HepG2 (cell line): ENCODE measurements around the gene ANKRD18B. TPM values are rescaled to one million over a fixed set of nuclear protein-coding genes. Genes with fewer than 3 reads are reported as not detected.

Experiments used
- ATAC-seq: fragments of 200-7000 bp; cut with Tn5 transposase; 3 replicates; pipeline ENCODE4 v1.9.1; 2020; ENCODE audit warnings: mild to moderate bottlenecking, moderate library complexity
- BruUV-seq: library from RNA; stranded (reverse); fragments of 400-500 nt; replicated peaks from 2 replicates; lab custom pipeline; 2021; lab: Mats Ljungman, UMichigan
- CTCF ChIA-PET: fragments of 300-600 bp; formaldehyde crosslinking; extraction: SDS; loops from one replicate; lab custom pipeline; 2021; ENCODE audit warnings: low total read pairs, inconsistent platforms, low intra/inter-chr PET ratio; lab: Yijun Ruan, JAX
- POLR2A ChIA-PET: fragments of 350-600 bp; sonication (Branson Sonifier 250); formaldehyde crosslinking; loops from one replicate; lab custom pipeline; 2020; ENCODE audit warnings: antibody characterized with exemption, inconsistent platforms; lab: Yijun Ruan, JAX
- DNase-seq: peaks from one replicate; pipeline ENCODE4 v3.0.0-alpha.2; 2015; ENCODE audit warnings: low spot score
- FAIRE-seq: peaks from 3 replicates; lab custom pipeline; 2011; peaks lifted over from hg19 to GRCh38; lab: Jason Lieb, UNC
- H2AFZ ChIP-seq: one replicate; pipeline ENCODE4 v1.6.1; 2011; ENCODE audit warnings: low read length, inconsistent platforms
- H3K27ac ChIP-seq: fragments of 300-600 bp; 3 replicates; pipeline ENCODE4 v1.8.0; 2011; ENCODE audit warnings: mixed run types, mild to moderate bottlenecking, mixed read lengths, low read length, inconsistent platforms; ENCODE audit not compliant: insufficient read depth; ENCODE audit errors: extremely low read length
- H3K27me3 ChIP-seq, 2 experiments: fragments of 200-600 bp in 1 of 2; 2 replicates in 1 of 2; 3 replicates in 1 of 2; pipeline versions ENCODE4 v1.6.0 to v1.8.0; 2011; ENCODE audit warnings: low read length in 2 of 2, mild to moderate bottlenecking in 2 of 2, moderate library complexity in 2 of 2, inconsistent platforms in 1 of 2; ENCODE audit not compliant: insufficient read depth in 2 of 2, control insufficient read depth in 1 of 2
- H3K36me3 ChIP-seq, 2 experiments: fragments of 200-600 bp in 1 of 2; replicated peaks in 1 of 2; 2 replicates in 1 of 2; 3 replicates in 1 of 2; pipeline versions ENCODE4 v1.5.1 to v1.8.0; 2011; ENCODE audit warnings: low read length in 2 of 2, inconsistent platforms in 1 of 2; ENCODE audit not compliant: insufficient read depth in 2 of 2, control insufficient read depth in 1 of 2
- H3K4me1 ChIP-seq: 2 replicates; pipeline ENCODE4 v1.5.1; 2012; ENCODE audit warnings: low read length, inconsistent platforms; ENCODE audit not compliant: insufficient read depth
- H3K4me2 ChIP-seq: 2 replicates; pipeline ENCODE4 v1.6.0; 2011; ENCODE audit warnings: low read depth, low read length, inconsistent platforms
- H3K4me3 ChIP-seq, 3 experiments: fragments of 200-600 bp in 1 of 3; sonication (generic), shearing (Covaris generic) in 1 of 3; replicated peaks in 1 of 3; 2 replicates each; pipeline ENCODE4 v1.5.1; 2011 to 2016; ENCODE audit warnings: low read length in 3 of 3, inconsistent platforms in 2 of 3, low read depth in 2 of 3, mild to moderate bottlenecking in 2 of 3, control low read depth in 1 of 3, mixed read lengths in 1 of 3; ENCODE audit not compliant: insufficient read depth in 1 of 3
- H3K79me2 ChIP-seq: one replicate; pipeline ENCODE4 v1.6.1; 2011; ENCODE audit warnings: low read length, inconsistent platforms; ENCODE audit not compliant: insufficient read depth
- H3K9ac ChIP-seq: 2 replicates; pipeline ENCODE4 v1.6.0; 2011; ENCODE audit warnings: mild to moderate bottlenecking, low read depth, low read length, inconsistent platforms; ENCODE audit not compliant: insufficient read depth
- H3K9me3 ChIP-seq: 2 replicates; pipeline ENCODE4 v1.5.1; 2012; ENCODE audit warnings: mild to moderate bottlenecking, low read length
- H4K20me1 ChIP-seq: 2 replicates; pipeline ENCODE4 v1.6.0; 2011; ENCODE audit warnings: inconsistent platforms, mild to moderate bottlenecking, low read length, moderate library complexity; ENCODE audit not compliant: insufficient read depth
- FOXO1 ChIP-seq: sonication (generic); formaldehyde crosslinking; IDR thresholded peaks from 2 replicates; pipeline ENCODE4 v1.4.0; 2020; ENCODE audit warnings: missing genetic modification reagents
- FOXP1 ChIP-seq, 2 experiments: fragments of 450-650 bp in 1 of 2; IDR thresholded peaks; 2 replicates each; pipeline ENCODE4 v1.6.1; 2017 to 2018; ENCODE audit warnings: antibody characterized with exemption in 1 of 2
- GZF1 ChIP-seq: sonication (generic); formaldehyde crosslinking; IDR thresholded peaks from 2 replicates; pipeline ENCODE4 v1.5.1; 2020; ENCODE audit warnings: mild to moderate bottlenecking, missing genetic modification reagents
- HMGA1 ChIP-seq: sonication (generic); formaldehyde crosslinking; conservative IDR thresholded peaks from 2 replicates; pipeline ENCODE4 v1.4.0; 2020; ENCODE audit warnings: missing genetic modification reagents
- MTA1 ChIP-seq: sonication (generic); formaldehyde crosslinking; IDR thresholded peaks from 2 replicates; pipeline ENCODE4 v1.4.0; 2020; ENCODE audit warnings: missing genetic modification reagents, mild to moderate bottlenecking, borderline replicate concordance
- MTF1 ChIP-seq: sonication (generic); formaldehyde crosslinking; IDR thresholded peaks from 2 replicates; pipeline ENCODE4 v1.5.0; 2020; ENCODE audit warnings: missing genetic modification reagents
- MTF2 ChIP-seq: sonication (generic); formaldehyde crosslinking; IDR thresholded peaks from 2 replicates; pipeline ENCODE4 v1.5.0; 2020; ENCODE audit warnings: missing genetic modification reagents, borderline replicate concordance
- NFYB ChIP-seq: sonication (generic); formaldehyde crosslinking; IDR thresholded peaks from 2 replicates; pipeline ENCODE4 v1.4.0; 2020; ENCODE audit warnings: missing genetic modification reagents
- NR3C1 ChIP-seq: sonication (generic); formaldehyde crosslinking; IDR thresholded peaks from 2 replicates; pipeline ENCODE4 v1.4.0; 2020; ENCODE audit warnings: missing genetic modification reagents
- REL ChIP-seq: sonication (generic); formaldehyde crosslinking; conservative IDR thresholded peaks from 2 replicates; pipeline ENCODE4 v1.8.0; 2022; ENCODE audit warnings: mild to moderate bottlenecking, missing genetic modification reagents, moderate library complexity
- RFX1 ChIP-seq: fragments of 450-650 bp; IDR thresholded peaks from 2 replicates; pipeline ENCODE4 v1.6.1; 2017
- SIX1 ChIP-seq: sonication (generic); formaldehyde crosslinking; IDR thresholded peaks from 2 replicates; pipeline ENCODE4 v1.4.0; 2020; ENCODE audit warnings: missing genetic modification reagents, borderline replicate concordance
- TBP ChIP-seq: sonication (generic); formaldehyde crosslinking; IDR thresholded peaks from 2 replicates; pipeline ENCODE4 v1.5.0; 2020; ENCODE audit warnings: missing genetic modification reagents
- THYN1 ChIP-seq: sonication (generic); formaldehyde crosslinking; IDR thresholded peaks from 2 replicates; pipeline ENCODE4 v1.8.1; 2023; ENCODE audit warnings: low read depth, mild to moderate bottlenecking, moderate library complexity, missing genetic modification reagents, borderline replicate concordance
- ZBTB1 ChIP-seq: sonication (generic); formaldehyde crosslinking; IDR thresholded peaks from 2 replicates; pipeline ENCODE4 v1.4.0; 2020; ENCODE audit warnings: missing genetic modification reagents, borderline replicate concordance
- WGBS: methylation state at CpG from one replicate; pipeline ENCODE4 v1.1.6; 2017; ENCODE audit warnings: low lambda C conversion rate; 5-methylcytosine and 5-hydroxymethylcytosine counted together
- in situ Hi-C: cut with HindIII; loops from 2 replicates; pipeline ENCODE4 v1.10.0; 2017; ENCODE audit warnings: low pct_unique_long_range_greater_than_20kb; ENCODE audit not compliant: extremely low pct_ligation_motif_present
- intact Hi-C: fragments of 100-400 bp; cut with micrococcal nuclease; formaldehyde crosslinking; loops from one replicate; pipeline ENCODE4 v1.10.0; 2022; ENCODE audit not compliant: unreplicated experiment
- polyA plus RNA-seq, 8 experiments: library from polyadenylated mRNA; depleted of rRNA in 3 of 8; stranded (reverse) in 7 of 8; unstranded in 1 of 8; fragments of >200 nt; fragmentation: Illumina TruSeq in 4 of 8; extraction: Trizol in 4 of 8; gene quantifications; 2 replicates each; pipeline versions ENCODE4 v1.2.1 to v1.2.3, GENCODE V29; 2011 to 2016; ENCODE audit warnings: low read depth in 4 of 8, missing spikeins in 1 of 8, mixed read lengths in 1 of 8; ENCODE audit not compliant: insufficient read depth in 1 of 8
- total RNA-seq, 5 experiments: library from RNA; depleted of rRNA; stranded (reverse); fragments of >200 nt; fragmentation: Illumina TruSeq; extraction: Trizol; gene quantifications; 2 replicates each; pipeline ENCODE4 v1.2.3, GENCODE V29; 2016; ENCODE audit warnings: low read depth in 1 of 5
- TF ChIP-seq, protein P1 (sequence below), 2 experiments: sonication (generic) in 1 of 2; formaldehyde crosslinking in 1 of 2; IDR thresholded peaks; 2 replicates each; pipeline versions ENCODE4 v1.5.1 to v1.6.1; 2011 to 2020; ENCODE audit warnings: borderline replicate concordance in 1 of 2, low read depth in 1 of 2, low read length in 1 of 2, mild to moderate bottlenecking in 1 of 2, missing genetic modification reagents in 1 of 2, moderate library complexity in 1 of 2
- TF ChIP-seq, protein P2 (sequence below): sonication (generic); formaldehyde crosslinking; IDR thresholded peaks from 2 replicates; pipeline ENCODE4 v1.8.0; 2022; ENCODE audit warnings: missing genetic modification reagents, low read depth, mild to moderate bottlenecking, borderline replicate concordance
- TF ChIP-seq, protein P3 (sequence below): sonication (generic); formaldehyde crosslinking; IDR thresholded peaks from 2 replicates; pipeline ENCODE4 v1.5.1; 2020; ENCODE audit warnings: missing genetic modification reagents, mild to moderate bottlenecking, borderline replicate concordance

The ANKRD18B gene
- total and polyA plus RNA-seq, 2 of the 13 experiments (the other 11 are each of a cell fraction or from before 2014, with no cell fraction given): 0.57 to 1.4 TPM

DNA sequence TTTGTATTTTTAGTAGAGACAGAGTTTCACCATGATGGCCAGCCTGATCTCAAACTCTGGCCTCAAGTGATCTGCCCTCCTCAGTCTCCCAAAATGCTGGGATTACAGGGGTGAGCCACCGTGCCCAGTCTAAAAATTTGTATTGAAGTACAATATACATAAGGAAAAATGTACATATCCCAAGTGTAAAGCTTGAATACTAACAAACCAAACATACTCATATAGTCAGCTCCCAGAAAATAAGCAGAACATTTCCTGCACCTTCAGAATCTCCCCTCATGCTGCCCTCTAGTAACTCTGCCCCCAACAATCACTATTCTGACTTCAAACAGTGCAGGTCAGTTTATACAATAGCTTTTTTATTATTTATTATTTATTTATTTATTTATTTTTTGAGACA is 48.7 kb upstream of the ANKRD18B start:
- H3K4me1 ChIP-seq: peaks cover 17% of the 10 kb centered on the region
- TF ChIP-seq FOXO1: no peak
- no peak for TF ChIP-seq GZF1 (CRISPR knock-in tag)
- TF ChIP-seq SIX1 (CRISPR knock-in tag): no peak
- no peak for TF ChIP-seq NFYB (CRISPR knock-in tag)
- no peak for TF ChIP-seq FOXP1 (IDR thresholded peaks at IDR 0.05)
- no peak for TF ChIP-seq FOXP1 (CRISPR knock-in tag; IDR thresholded peaks at IDR 0.05)
- no peak for TF ChIP-seq ZBTB1 (CRISPR knock-in tag)
- TF ChIP-seq, protein P1, sequence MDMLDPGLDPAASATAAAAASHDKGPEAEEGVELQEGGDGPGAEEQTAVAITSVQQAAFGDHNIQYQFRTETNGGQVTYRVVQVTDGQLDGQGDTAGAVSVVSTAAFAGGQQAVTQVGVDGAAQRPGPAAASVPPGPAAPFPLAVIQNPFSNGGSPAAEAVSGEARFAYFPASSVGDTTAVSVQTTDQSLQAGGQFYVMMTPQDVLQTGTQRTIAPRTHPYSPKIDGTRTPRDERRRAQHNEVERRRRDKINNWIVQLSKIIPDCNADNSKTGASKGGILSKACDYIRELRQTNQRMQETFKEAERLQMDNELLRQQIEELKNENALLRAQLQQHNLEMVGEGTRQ (IDR thresholded peaks at IDR 0.05; ENCODE audit: low read depth, low read length): no peak
- TF ChIP-seq, protein P1 (CRISPR knock-in tag; IDR thresholded peaks at IDR 0.05; ENCODE audit: borderline replicate concordance): no peak
- TF ChIP-seq, protein P2, sequence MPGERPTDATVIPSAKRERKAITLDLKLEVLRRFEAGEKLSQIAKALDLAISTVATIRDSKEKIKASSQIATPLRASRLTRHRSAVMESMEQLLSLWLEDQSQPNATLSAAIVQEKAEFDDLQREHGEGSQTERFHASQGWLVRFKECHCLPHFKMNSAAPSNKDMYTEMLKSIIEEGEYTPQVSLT (CRISPR knock-in tag): no peak
- TF ChIP-seq TBP: no peak
- TF ChIP-seq HMGA1 (CRISPR knock-in tag): no peak
- TF ChIP-seq MTF2: no peak
- TF ChIP-seq REL (CRISPR knock-in tag): no peak
- no peak for TF ChIP-seq MTA1 (CRISPR knock-in tag)
- TF ChIP-seq, protein P3, sequence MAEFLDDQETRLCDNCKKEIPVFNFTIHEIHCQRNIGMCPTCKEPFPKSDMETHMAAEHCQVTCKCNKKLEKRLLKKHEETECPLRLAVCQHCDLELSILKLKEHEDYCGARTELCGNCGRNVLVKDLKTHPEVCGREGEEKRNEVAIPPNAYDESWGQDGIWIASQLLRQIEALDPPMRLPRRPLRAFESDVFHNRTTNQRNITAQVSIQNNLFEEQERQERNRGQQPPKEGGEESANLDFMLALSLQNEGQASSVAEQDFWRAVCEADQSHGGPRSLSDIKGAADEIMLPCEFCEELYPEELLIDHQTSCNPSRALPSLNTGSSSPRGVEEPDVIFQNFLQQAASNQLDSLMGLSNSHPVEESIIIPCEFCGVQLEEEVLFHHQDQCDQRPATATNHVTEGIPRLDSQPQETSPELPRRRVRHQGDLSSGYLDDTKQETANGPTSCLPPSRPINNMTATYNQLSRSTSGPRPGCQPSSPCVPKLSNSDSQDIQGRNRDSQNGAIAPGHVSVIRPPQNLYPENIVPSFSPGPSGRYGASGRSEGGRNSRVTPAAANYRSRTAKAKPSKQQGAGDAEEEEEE: no peak
- TF ChIP-seq NR3C1 (CRISPR knock-in tag): no peak
- no peak for TF ChIP-seq MTF1 (CRISPR knock-in tag)
- TF ChIP-seq RFX1: no peak
- TF ChIP-seq THYN1 (CRISPR knock-in tag): no peak
- DNase-seq (no peak), FAIRE-seq (no peak), ATAC-seq (no peak)
- no peak overlapping the region for H3K27ac ChIP-seq
- no peak overlapping the region for H2AFZ ChIP-seq
- no TSS peak for BruUV-seq
- ChIA-PET POLR2A (no interaction called here), CTCF (no interaction called here)
- H3K9me3 ChIP-seq: no peaks in the 10 kb centered on the region
- H3K36me3 ChIP-seq: peaks cover 4 to 11% of the 10 kb centered on the region in 2 experiments; a peak in 3 of 5 replicates
- intact Hi-C loops (no loop called here), in situ Hi-C loops (no loop called here)
- H3K79me2 ChIP-seq: peaks cover 18% of the 10 kb centered on the region
- H3K4me3 ChIP-seq: no peak overlapping the region
- no peak overlapping the region for H3K4me2 ChIP-seq
- H3K27me3 ChIP-seq: no peaks in the 10 kb centered on the region; a peak in 1 of 5 replicates
- H3K9ac ChIP-seq: no peak overlapping the region
- H4K20me1 ChIP-seq: no peaks in the 10 kb centered on the region
- WGBS: 93% methylated on average over 1 of the region's 1 CpG
